Measurements from ENCODE around the gene SS18L1.

DNA sequence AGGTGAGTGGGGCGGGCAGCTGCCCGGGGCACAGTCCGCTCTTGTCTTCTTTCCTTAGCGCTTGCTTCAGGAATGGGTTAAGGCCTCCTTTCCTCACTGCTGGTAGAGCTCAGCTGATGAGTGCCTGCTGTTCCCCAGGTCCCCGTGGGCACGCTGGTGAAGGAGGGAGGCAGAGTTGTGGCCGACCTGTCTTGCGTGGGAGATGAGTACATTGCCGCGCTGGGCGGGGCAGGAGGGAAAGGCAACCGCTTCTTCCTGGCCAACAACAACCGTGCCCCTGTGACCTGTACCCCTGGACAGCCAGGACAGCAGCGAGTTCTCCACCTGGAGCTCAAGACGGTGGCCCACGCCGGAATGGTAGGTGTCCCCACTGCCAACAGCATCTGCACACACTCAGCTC is 54.9 kb downstream of the SS18L1 start:
- TF ChIP-seq, protein P1, sequence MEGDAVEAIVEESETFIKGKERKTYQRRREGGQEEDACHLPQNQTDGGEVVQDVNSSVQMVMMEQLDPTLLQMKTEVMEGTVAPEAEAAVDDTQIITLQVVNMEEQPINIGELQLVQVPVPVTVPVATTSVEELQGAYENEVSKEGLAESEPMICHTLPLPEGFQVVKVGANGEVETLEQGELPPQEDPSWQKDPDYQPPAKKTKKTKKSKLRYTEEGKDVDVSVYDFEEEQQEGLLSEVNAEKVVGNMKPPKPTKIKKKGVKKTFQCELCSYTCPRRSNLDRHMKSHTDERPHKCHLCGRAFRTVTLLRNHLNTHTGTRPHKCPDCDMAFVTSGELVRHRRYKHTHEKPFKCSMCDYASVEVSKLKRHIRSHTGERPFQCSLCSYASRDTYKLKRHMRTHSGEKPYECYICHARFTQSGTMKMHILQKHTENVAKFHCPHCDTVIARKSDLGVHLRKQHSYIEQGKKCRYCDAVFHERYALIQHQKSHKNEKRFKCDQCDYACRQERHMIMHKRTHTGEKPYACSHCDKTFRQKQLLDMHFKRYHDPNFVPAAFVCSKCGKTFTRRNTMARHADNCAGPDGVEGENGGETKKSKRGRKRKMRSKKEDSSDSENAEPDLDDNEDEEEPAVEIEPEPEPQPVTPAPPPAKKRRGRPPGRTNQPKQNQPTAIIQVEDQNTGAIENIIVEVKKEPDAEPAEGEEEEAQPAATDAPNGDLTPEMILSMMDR (IDR thresholded peaks at IDR 0.05) = no peak
- TF ChIP-seq, protein P2, sequence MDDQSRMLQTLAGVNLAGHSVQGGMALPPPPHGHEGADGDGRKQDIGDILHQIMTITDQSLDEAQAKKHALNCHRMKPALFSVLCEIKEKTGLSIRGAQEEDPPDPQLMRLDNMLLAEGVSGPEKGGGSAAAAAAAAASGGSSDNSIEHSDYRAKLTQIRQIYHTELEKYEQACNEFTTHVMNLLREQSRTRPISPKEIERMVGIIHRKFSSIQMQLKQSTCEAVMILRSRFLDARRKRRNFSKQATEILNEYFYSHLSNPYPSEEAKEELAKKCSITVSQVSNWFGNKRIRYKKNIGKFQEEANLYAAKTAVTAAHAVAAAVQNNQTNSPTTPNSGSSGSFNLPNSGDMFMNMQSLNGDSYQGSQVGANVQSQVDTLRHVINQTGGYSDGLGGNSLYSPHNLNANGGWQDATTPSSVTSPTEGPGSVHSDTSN (IDR thresholded peaks at IDR 0.05) = no peak
- TF ChIP-seq YY1 (IDR thresholded peaks at IDR 0.05; ENCODE audit: low read depth) (no peak), POLR2AphosphoS5 (IDR thresholded peaks at IDR 0.05; ENCODE audit: low read depth, low read length) (no peak)

All from SK-N-SH (cell line).